Esophagus muscularis mucosa (tissue), 4 donors: Measurements from ENCODE around the gene HTR2B.

ENCODE experiments used
- CTCF ChIP-seq, 3 experiments: fragments of 200-600 bp in 2 of 3; fragments of 450-650 bp in 1 of 3; sonication (generic) in 2 of 3; IDR thresholded peaks; one replicate each; pipeline ENCODE4 v1.5.1; 2017 to 2019; ENCODE audit warnings: antibody characterized with exemption in 3 of 3, mild to moderate bottlenecking in 2 of 3, moderate library complexity in 1 of 3
- EP300 ChIP-seq: sonication (generic); formaldehyde crosslinking; IDR thresholded peaks from one replicate; pipeline ENCODE4 v1.6.1; 2017; ENCODE audit warnings: antibody characterized with exemption
- POLR2A ChIP-seq: fragments of 450-650 bp; IDR thresholded peaks from one replicate; pipeline ENCODE4 v1.6.1; 2017; ENCODE audit warnings: antibody characterized with exemption, moderate library complexity, mild to moderate bottlenecking, low read depth

GRCh38 chr2:231093933-231094332 is 30.9 kb downstream of the HTR2B start:
- TF ChIP-seq CTCF (IDR thresholded peaks at IDR 0.05): no peak
- no peak for TF ChIP-seq POLR2A
- no peak for TF ChIP-seq EP300
